ENCODE data around the gene OR52M1. TPM values are rescaled to one million over a fixed set of nuclear protein-coding genes. Genes with fewer than 3 reads are reported as not detected.

The OR52M1 gene
- total RNA-seq, 1 experiment from 2014 or later, result not detected

DNA sequence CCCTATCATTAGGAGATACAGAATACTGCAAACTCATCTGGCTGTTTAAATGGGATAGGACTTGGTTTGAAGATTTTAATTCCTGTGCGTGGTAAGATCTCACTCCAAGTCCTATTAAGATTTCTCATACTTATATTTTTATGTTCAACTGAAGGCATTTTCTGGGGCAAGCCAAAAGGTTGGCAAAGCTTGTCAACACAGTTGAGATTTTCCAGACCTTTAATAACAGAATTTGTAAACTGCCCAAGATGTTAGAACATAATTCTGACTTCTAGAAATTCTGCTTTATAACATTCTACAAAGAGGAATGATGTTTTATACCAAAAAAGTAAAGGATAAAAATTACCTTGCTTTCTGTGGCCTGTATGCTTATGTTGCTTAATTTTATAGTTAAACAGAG is 30.8 kb upstream of the OR52M1 start:
- ATAC-seq (no peak), DNase-seq (ENCODE audit: low read depth, low spot score) (no peak)
- Histone ChIP-seq H3K9me2 (ENCODE audit: insufficient read depth) (no peaks in the 10 kb centered on the region), H3K79me2 (ENCODE audit: insufficient read depth, low read length) (no peaks in the 10 kb centered on the region), H3K27me3 (ENCODE audit: insufficient read depth, low read length) (peaks cover 82% of the 10 kb centered on the region), H4K20me1 (ENCODE audit: insufficient read depth) (no peaks in the 10 kb centered on the region), H3K4me1 (ENCODE audit: control insufficient read depth in 1 of 2, insufficient read depth in 2 of 2, low read length in 2 of 2) (no peaks in the 10 kb centered on the region), H2AFZ (ENCODE audit: low read depth, low read length, poor library complexity, severe bottlenecking) (no peak overlapping the region), H3K36me3 (ENCODE audit: control insufficient read depth in 1 of 2, insufficient read depth in 2 of 2, low read length in 2 of 2) (no peaks in the 10 kb centered on the region), H3K4me2 (ENCODE audit: low read length) (no peak overlapping the region), H3K27ac (ENCODE audit: low read depth, low read length) (no peak overlapping the region), H3K9me3 (ENCODE audit: control insufficient read depth in 1 of 2, insufficient read depth in 1 of 2, low read depth in 1 of 2, low read length in 2 of 2) (no peaks in the 10 kb centered on the region), H3K4me3 (replicated peaks in 1 of 2; ENCODE audit: low read depth in 1 of 2, low read length in 2 of 2) (no peak overlapping the region), H3K9ac (ENCODE audit: low read length) (no peak overlapping the region)
- POLR2A ChIA-PET, result no interaction called here
- CTCF ChIA-PET, result no interaction called here
- RAD21 ChIA-PET (ENCODE audit: low non-redundant PET in 1 of 2, low total read pairs in 2 of 2, uncharacterized antibody in 2 of 2, unreplicated experiment in 2 of 2), result no interaction called here
- TF ChIP-seq ELF1 (IDR thresholded peaks at IDR 0.05; ENCODE audit: borderline replicate concordance, low read depth) (no peak), CEBPB (IDR thresholded peaks at IDR 0.05; ENCODE audit: low read depth) (no peak), EZH2phosphoT487 (IDR thresholded peaks at IDR 0.05; ENCODE audit: borderline replicate concordance) (no peak), FOSL1 (IDR thresholded peaks at IDR 0.05; ENCODE audit: low read depth) (no peak)
- TF ChIP-seq, protein P1, sequence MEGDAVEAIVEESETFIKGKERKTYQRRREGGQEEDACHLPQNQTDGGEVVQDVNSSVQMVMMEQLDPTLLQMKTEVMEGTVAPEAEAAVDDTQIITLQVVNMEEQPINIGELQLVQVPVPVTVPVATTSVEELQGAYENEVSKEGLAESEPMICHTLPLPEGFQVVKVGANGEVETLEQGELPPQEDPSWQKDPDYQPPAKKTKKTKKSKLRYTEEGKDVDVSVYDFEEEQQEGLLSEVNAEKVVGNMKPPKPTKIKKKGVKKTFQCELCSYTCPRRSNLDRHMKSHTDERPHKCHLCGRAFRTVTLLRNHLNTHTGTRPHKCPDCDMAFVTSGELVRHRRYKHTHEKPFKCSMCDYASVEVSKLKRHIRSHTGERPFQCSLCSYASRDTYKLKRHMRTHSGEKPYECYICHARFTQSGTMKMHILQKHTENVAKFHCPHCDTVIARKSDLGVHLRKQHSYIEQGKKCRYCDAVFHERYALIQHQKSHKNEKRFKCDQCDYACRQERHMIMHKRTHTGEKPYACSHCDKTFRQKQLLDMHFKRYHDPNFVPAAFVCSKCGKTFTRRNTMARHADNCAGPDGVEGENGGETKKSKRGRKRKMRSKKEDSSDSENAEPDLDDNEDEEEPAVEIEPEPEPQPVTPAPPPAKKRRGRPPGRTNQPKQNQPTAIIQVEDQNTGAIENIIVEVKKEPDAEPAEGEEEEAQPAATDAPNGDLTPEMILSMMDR (IDR thresholded peaks at IDR 0.05 in 2 of 3, conservative IDR thresholded peaks at IDR 0.05 in 1 of 3; ENCODE audit: borderline replicate concordance in 1 of 3, insufficient read depth in 1 of 3, low read depth in 2 of 3, low read length in 2 of 3), result no peak
- TF ChIP-seq, protein P2, sequence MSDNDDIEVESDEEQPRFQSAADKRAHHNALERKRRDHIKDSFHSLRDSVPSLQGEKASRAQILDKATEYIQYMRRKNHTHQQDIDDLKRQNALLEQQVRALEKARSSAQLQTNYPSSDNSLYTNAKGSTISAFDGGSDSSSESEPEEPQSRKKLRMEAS (IDR thresholded peaks at IDR 0.05), result no peak
- BruUV-seq (replicated peaks), result no TSS peak
- intact Hi-C loops (cut with micrococcal nuclease), result no loop called here

DNA sequence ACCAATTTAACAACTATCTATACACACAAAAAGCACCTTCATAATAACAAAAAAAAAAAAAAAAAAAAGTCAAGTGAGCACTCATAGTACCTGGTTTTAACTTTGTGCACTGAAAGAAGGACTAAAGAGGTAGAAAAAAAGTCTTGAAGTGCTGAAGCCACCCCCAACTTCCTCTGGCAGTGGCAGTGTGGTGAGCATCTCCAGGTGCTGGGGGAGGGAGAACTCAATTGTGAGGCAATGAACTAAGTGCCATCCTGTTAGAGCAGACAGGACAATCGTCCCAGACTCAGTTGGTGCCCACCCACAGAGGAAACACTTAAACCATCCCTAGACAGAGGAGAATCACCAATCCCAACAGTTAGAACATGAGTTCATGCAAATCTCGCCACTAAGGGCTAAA is 22.7 kb upstream of the OR52M1 start:
- intact Hi-C loops (cut with micrococcal nuclease), result no loop called here
- no TSS peak for BruUV-seq (replicated peaks)
- CTCF ChIA-PET, result no interaction called here

More for the DNA sequence above, 22.7 kb upstream of the OR52M1 start:
- Histone ChIP-seq H3K4me3 (replicated peaks in 1 of 2; ENCODE audit: low read depth in 1 of 2, low read length in 2 of 2) (no peak overlapping the region), H3K27ac (ENCODE audit: low read depth, low read length) (no peak overlapping the region), H3K4me1 (ENCODE audit: control insufficient read depth in 1 of 2, insufficient read depth in 2 of 2, low read length in 2 of 2) (no peaks in the 10 kb centered on the region), H3K9ac (ENCODE audit: low read length) (no peak overlapping the region), H3K4me2 (ENCODE audit: low read length) (no peak overlapping the region), H2AFZ (ENCODE audit: low read depth, low read length, poor library complexity, severe bottlenecking) (no peak overlapping the region), H3K9me2 (ENCODE audit: insufficient read depth) (no peaks in the 10 kb centered on the region), H3K9me3 (ENCODE audit: control insufficient read depth in 1 of 2, insufficient read depth in 1 of 2, low read depth in 1 of 2, low read length in 2 of 2) (no peaks in the 10 kb centered on the region), H3K36me3 (ENCODE audit: control insufficient read depth in 1 of 2, insufficient read depth in 2 of 2, low read length in 2 of 2) (no peaks in the 10 kb centered on the region), H4K20me1 (ENCODE audit: insufficient read depth) (no peaks in the 10 kb centered on the region), H3K27me3 (ENCODE audit: insufficient read depth, low read length) (peaks cover 65% of the 10 kb centered on the region), H3K79me2 (ENCODE audit: insufficient read depth, low read length) (no peaks in the 10 kb centered on the region)
- ATAC-seq (no peak), DNase-seq (ENCODE audit: low read depth, low spot score) (no peak)
- no peak for TF ChIP-seq ZFX (IDR thresholded peaks at IDR 0.05)
- no peak for TF ChIP-seq ZNF274 (IDR thresholded peaks at IDR 0.05; ENCODE audit: low read depth, low read length)
- TF ChIP-seq SIN3A (IDR thresholded peaks at IDR 0.05; ENCODE audit: low read depth), result no peak
- TF ChIP-seq, protein P1 (IDR thresholded peaks at IDR 0.05 in 2 of 3, conservative IDR thresholded peaks at IDR 0.05 in 1 of 3; ENCODE audit: borderline replicate concordance in 1 of 3, insufficient read depth in 1 of 3, low read depth in 2 of 3, low read length in 2 of 3), result no peak
- no peak for TF ChIP-seq SP1 (IDR thresholded peaks at IDR 0.05; ENCODE audit: low read depth)
- TF ChIP-seq EZH2phosphoT487 (IDR thresholded peaks at IDR 0.05; ENCODE audit: borderline replicate concordance), result no peak
- no peak for TF ChIP-seq JUND (IDR thresholded peaks at IDR 0.05)
- no peak for TF ChIP-seq CBX3 (IDR thresholded peaks at IDR 0.05; ENCODE audit: low read depth)
- TF ChIP-seq, protein P2 (IDR thresholded peaks at IDR 0.05), result no peak
- no peak for TF ChIP-seq FOSL1 (IDR thresholded peaks at IDR 0.05; ENCODE audit: low read depth)
- no peak for TF ChIP-seq POLR2AphosphoS5 (IDR thresholded peaks at IDR 0.05; ENCODE audit: low read depth, low read length)
- no peak for TF ChIP-seq CEBPB (IDR thresholded peaks at IDR 0.05; ENCODE audit: low read depth)
- TF ChIP-seq TCF7L2 (IDR thresholded peaks at IDR 0.05; ENCODE audit: borderline replicate concordance, extremely low read depth, insufficient read depth, insufficient read length), result no peak
- RAD21 ChIA-PET (ENCODE audit: low non-redundant PET in 1 of 2, low total read pairs in 2 of 2, uncharacterized antibody in 2 of 2, unreplicated experiment in 2 of 2), result no interaction called here
- POLR2A ChIA-PET, result no interaction called here
